ENCODE results near the gene PKDREJ.

The PKDREJ gene

DNA sequence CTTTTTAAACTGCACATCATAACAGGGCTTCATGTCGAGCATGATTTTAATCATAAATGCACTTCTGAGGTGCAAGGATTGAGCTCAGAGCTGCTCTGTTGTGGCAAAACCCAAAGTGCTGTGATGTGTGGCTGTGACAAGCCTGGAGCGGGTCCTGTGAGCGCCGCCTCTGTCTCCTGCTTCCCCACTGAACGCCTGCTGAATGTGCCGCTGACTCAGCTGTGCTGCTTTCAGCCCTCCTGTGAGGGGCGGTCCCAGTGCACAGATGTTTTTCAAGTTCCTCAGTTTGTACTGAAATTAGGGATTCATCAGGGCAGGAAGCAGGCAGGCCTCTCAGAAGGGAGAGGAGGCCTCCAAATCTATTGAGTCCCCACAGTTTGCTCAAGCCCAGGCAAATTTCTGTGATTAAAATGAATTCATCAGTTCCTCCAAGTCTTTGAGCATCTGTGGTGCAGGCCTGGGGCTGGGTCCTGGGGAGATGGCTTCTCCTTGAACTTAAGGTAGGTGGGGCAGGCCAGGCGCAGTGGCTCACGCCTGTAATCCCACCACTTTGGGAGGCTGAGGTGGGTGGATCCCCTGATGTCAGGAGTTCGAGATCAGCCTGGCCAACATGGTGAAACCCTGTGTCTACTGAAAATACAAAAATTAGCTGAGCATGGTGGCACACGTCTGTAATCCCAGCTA, 30.6 kb upstream of the PKDREJ start:
- TF ChIP-seq, protein P1, sequence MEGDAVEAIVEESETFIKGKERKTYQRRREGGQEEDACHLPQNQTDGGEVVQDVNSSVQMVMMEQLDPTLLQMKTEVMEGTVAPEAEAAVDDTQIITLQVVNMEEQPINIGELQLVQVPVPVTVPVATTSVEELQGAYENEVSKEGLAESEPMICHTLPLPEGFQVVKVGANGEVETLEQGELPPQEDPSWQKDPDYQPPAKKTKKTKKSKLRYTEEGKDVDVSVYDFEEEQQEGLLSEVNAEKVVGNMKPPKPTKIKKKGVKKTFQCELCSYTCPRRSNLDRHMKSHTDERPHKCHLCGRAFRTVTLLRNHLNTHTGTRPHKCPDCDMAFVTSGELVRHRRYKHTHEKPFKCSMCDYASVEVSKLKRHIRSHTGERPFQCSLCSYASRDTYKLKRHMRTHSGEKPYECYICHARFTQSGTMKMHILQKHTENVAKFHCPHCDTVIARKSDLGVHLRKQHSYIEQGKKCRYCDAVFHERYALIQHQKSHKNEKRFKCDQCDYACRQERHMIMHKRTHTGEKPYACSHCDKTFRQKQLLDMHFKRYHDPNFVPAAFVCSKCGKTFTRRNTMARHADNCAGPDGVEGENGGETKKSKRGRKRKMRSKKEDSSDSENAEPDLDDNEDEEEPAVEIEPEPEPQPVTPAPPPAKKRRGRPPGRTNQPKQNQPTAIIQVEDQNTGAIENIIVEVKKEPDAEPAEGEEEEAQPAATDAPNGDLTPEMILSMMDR (IDR thresholded peaks at IDR 0.05; ENCODE audit: low read depth, low read length): no peak
- no peak for DNase-seq (ENCODE audit: extremely low read depth, low read depth)

DNA sequence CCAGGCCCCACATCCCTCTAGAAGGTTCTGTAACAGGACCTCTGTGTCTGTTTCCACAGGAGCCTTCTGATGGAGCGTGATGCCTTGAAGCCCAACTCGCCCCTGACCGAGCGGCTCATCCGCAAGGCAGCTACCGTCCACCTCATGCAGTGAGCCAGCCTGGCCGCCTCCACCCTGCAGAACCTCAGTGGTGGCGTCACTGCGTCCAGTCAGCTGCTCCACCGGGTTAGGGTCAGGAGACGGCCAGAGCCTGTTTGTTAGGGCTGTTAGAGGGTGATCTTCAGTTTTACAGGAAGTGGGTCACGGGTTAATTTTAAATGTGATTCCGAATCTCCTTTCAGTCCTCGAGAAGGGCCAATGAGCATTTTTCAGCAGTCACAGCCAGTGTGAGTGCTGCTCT, 29.6 kb upstream of the PKDREJ start:
- DNase-seq (ENCODE audit: extremely low read depth, low read depth): no peak
- TF ChIP-seq, protein P1 (IDR thresholded peaks at IDR 0.05; ENCODE audit: low read depth, low read length): no peak

DNA sequence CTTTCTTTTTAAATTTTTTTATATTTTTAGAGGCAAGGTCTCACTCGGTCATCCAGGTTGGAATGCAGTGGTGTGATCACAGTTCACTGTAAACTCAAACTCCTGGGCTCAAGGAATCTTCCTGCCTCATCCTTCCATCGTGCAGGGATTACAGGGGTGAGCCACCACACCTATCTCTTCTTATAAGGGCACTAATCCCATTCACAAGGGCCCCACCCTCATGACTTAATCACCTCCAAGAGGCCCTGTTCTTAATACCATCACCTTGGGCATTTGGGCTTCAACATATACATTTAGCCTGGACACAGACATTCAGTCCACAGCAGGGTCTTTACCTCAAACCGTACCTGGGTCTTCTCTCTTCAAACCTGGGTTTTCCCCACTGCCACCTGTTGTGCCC, 29.0 kb upstream of the PKDREJ start:
- DNase-seq (ENCODE audit: extremely low read depth, low read depth): no peak
- TF ChIP-seq, protein P1 (IDR thresholded peaks at IDR 0.05; ENCODE audit: low read depth, low read length): no peak

DNA sequence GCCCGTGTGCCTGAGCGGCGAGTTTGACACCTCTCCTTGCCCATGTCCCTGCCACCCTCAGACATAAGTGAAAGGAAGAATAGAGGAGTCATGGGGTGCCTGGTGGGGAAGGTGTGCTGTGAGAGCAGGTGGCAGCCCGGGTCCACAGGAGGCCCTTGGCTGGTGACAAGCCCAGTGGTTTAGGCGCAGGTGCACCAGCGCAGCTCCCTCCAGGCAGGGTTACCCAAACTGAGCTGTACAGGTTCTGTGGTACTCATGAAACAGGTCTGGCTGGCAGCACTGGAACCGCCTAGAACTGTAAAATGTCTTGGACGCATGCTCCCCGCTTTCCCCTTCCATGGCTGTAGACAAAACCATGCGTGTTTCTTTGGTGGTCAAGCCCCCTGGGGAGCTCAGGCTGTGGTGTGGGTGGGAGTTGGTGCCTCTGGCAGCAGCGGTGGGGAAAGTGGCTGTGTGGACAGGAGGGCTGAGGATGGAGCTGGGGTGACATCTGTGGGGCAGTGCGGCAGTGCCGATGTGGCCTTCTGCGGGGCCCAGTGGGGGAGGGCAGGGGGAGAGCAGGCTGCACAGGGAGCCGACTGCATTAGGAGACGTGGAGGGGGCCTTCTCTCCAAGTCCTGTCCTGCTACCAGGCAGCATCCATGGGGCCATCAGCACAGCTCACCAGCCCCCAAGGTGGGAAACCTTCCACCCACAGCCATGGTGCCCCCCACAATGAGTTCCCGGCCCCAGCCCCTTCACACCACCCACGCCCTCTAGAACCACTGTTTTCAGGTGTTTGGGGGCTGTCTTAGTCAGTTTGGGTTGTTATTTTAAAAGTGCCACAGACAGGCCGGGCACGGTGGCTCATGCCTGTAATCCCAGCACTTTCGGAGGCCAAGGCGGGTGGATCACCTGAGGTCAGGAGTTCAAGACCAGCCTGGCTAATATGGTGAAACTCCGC, 28.0 kb upstream of the PKDREJ start:
- no peak for DNase-seq (ENCODE audit: extremely low read depth, low read depth)
- TF ChIP-seq, protein P1 (IDR thresholded peaks at IDR 0.05; ENCODE audit: low read depth, low read length): no peak

DNA sequence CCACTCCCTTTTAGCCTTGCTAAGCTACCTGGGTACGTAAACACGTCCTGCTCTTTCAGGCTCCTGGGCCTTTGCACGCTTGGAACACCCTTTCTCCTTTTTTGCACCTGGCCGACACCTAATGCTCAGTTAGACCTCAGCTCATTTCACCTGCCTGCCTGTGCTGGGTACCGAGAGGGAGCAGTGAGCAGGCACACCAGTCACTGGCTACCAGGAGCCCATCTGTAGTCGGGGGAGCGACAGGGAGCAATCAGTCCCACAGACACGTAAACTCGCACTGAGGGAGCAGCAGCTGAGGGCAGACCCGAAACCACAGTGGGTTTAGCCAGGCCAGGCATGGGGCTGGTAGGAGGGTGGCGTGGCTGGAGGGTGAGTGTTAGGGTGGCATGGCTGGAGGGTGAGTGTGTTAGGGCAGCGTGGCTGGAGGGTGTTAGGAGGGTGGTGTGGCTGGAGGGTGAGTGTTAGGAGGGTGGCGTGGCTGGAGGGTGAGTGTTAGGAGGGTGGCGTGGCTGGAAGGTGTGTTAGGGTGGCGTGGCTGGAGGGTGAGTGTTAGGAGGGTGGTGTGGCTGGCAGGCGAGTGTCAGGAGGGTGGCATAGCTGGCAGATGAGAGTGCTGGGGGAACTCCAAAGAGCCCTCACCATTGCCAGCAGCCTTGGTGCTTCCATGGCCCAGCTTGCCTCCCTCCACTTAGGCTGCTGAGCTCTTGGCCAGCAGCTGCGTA, 27.1 kb upstream of the PKDREJ start:
- TF ChIP-seq, protein P1 (IDR thresholded peaks at IDR 0.05; ENCODE audit: low read depth, low read length): no peak
- no peak for DNase-seq (ENCODE audit: extremely low read depth, low read depth)

DNA sequence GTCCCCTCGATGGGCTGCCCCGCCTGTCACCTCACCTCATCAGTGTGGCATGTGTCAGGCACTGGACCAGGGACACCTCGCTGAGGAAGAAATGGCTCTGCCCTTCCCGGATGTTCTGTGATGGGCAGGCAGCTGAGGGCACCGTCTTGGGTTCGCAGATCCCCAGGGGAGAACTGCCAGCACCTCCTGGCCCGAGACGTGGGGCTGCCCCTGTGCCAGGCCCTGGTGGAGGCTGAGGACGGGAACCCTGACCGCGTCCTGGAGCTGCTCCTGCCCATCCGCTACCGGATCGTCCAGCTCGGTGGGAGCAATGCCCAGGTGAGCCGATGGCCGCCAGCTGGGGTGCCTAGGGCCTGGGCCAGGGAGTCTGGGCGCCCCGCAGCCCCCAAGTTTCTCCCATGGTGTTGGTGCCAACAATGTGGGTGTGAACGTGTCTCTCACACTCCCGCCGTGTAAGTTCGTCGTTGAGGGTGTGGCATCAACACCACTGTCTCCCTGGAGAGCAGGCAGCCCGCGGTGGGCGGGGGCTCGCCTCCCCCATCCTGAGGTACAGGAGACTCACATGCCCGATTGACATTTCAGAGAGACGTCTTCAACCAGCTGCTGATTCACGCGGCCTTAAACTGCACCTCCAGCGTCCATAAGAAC, 26.2 kb upstream of the PKDREJ start:
- TF ChIP-seq, protein P1 (IDR thresholded peaks at IDR 0.05; ENCODE audit: low read depth, low read length): no peak
- DNase-seq (ENCODE audit: extremely low read depth, low read depth): no peak

Measured in AG09319 (cell line).